GM12878 (cell line): ENCODE data around the gene XRRA1. TPM values are rescaled to one million over a fixed set of nuclear protein-coding genes. Genes with fewer than 3 reads are reported as not detected.

Experiments used
- ATAC-seq: fragments of 200-7000 bp; cut with Tn5 transposase; 3 replicates; pipeline ENCODE4 v1.9.1; 2020; ENCODE audit warnings: mild to moderate bottlenecking, moderate library complexity
- BruUV-seq: library from RNA; stranded (reverse); fragments of 400-500 nt; replicated peaks from 2 replicates; lab custom pipeline; 2021; lab: Mats Ljungman, UMichigan
- CTCF ChIA-PET: fragments of 300-600 bp; sonication (Branson Sonifier 250); formaldehyde crosslinking; extraction: SDS; loops from one replicate; lab custom pipeline; 2021; ENCODE audit warnings: inconsistent platforms; lab: Yijun Ruan, JAX
- POLR2A ChIA-PET: fragments of 350-600 bp; formaldehyde crosslinking; extraction: SDS; loops from one replicate; lab custom pipeline; 2021; ENCODE audit warnings: inconsistent platforms; lab: Charles Lee
- RAD21 ChIA-PET: fragments of 300-600 bp; sonication (Branson Sonifier 250); formaldehyde crosslinking; loops from one replicate; lab custom pipeline; 2023; ENCODE audit warnings: antibody characterized with exemption; ENCODE audit not compliant: unreplicated experiment; lab: Charles Lee
- SMC1A ChIA-PET: fragments of 300-600 bp; sonication (Branson Sonifier 250); formaldehyde crosslinking; loops from one replicate; lab custom pipeline; 2023; ENCODE audit not compliant: unreplicated experiment, uncharacterized antibody; lab: Charles Lee
- DNase-seq: peaks from one replicate; pipeline ENCODE4 v3.0.0-alpha.2; 2011; ENCODE audit warnings: low read depth, low spot score
- FAIRE-seq: peaks from 3 replicates; lab custom pipeline; 2011; peaks lifted over from hg19 to GRCh38; lab: Jason Lieb, UNC
- H2AFZ ChIP-seq: 2 replicates; pipeline ENCODE4 v1.6.0; 2011; ENCODE audit warnings: low read depth, low read length, control low read depth; ENCODE audit not compliant: control insufficient read depth
- H3K27ac ChIP-seq: 2 replicates; pipeline ENCODE4 v1.5.1; 2011; ENCODE audit warnings: control low read depth; ENCODE audit not compliant: control insufficient read depth, insufficient read depth
- H3K27me3 ChIP-seq, 2 experiments: replicated peaks in 1 of 2; 2 replicates each; pipeline versions ENCODE4 v1.6.0 to v1.6.1; 2011; ENCODE audit warnings: low read length in 1 of 2; ENCODE audit not compliant: control insufficient read depth in 2 of 2, insufficient read depth in 2 of 2
- H3K36me3 ChIP-seq, 2 experiments: 2 replicates each; pipeline ENCODE4 v1.5.1; 2011; ENCODE audit warnings: low read length in 1 of 2; ENCODE audit not compliant: control insufficient read depth in 2 of 2, insufficient read depth in 2 of 2
- H3K4me1 ChIP-seq: 2 replicates; pipeline ENCODE4 v1.6.1; 2011; ENCODE audit warnings: mild to moderate bottlenecking, low read length, moderate library complexity, mixed read lengths; ENCODE audit not compliant: control insufficient read depth, insufficient read depth
- H3K4me2 ChIP-seq: 2 replicates; pipeline ENCODE4 v1.6.0; 2011; ENCODE audit warnings: control low read depth; ENCODE audit not compliant: control insufficient read depth, insufficient read depth
- H3K4me3 ChIP-seq: fragments of 200-600 bp; sonication (generic); 2 replicates; pipeline ENCODE4 v1.5.1; 2016
- H3K79me2 ChIP-seq: 2 replicates; pipeline ENCODE4 v1.6.0; 2011; ENCODE audit warnings: low read length; ENCODE audit not compliant: control insufficient read depth, insufficient read depth
- H3K9ac ChIP-seq: 2 replicates; pipeline ENCODE4 v1.8.0; 2011; ENCODE audit warnings: low read length, control low read depth, mixed read lengths; ENCODE audit not compliant: control insufficient read depth, insufficient read depth
- H3K9me3 ChIP-seq: replicated peaks from 3 replicates; pipeline ENCODE4 v1.5.1; 2011; ENCODE audit warnings: mild to moderate bottlenecking, low read length; ENCODE audit not compliant: control insufficient read depth, insufficient read depth
- H4K20me1 ChIP-seq: 2 replicates; pipeline ENCODE4 v1.6.0; 2011; ENCODE audit not compliant: control insufficient read depth, insufficient read depth
- CBX3 ChIP-seq: fragments of 200-600 bp; sonication (generic); IDR thresholded peaks from 2 replicates; pipeline ENCODE4 v1.6.1; 2016; ENCODE audit warnings: low read depth, borderline replicate concordance
- CREB1 ChIP-seq: IDR thresholded peaks from 2 replicates; pipeline ENCODE4 v1.6.1; 2012; ENCODE audit warnings: low read depth, mild to moderate bottlenecking, inconsistent platforms
- NFXL1 ChIP-seq: fragments of 450-650 bp; IDR thresholded peaks from 2 replicates; pipeline ENCODE4 v1.6.1; 2017; ENCODE audit warnings: antibody characterized with exemption, mild to moderate bottlenecking, borderline replicate concordance
- POLR2A ChIP-seq: IDR thresholded peaks from 2 replicates; pipeline ENCODE4 v1.6.1; 2011; ENCODE audit warnings: low read depth, mild to moderate bottlenecking, low read length
- RCOR1 ChIP-seq: conservative IDR thresholded peaks from 2 replicates; pipeline ENCODE4 v1.6.1; 2012; ENCODE audit warnings: low read depth, low read length, improper control_type of control experiment
- SMAD5 ChIP-seq: IDR thresholded peaks from 2 replicates; pipeline ENCODE4 v1.6.1; 2016; ENCODE audit warnings: antibody characterized with exemption, low read depth
- STAT3 ChIP-seq: IDR thresholded peaks from 2 replicates; pipeline ENCODE4 v1.6.1; 2011; ENCODE audit warnings: low read depth, low read length, improper control_type of control experiment
- WRNIP1 ChIP-seq: IDR thresholded peaks from 2 replicates; pipeline ENCODE4 v1.6.1; 2011; ENCODE audit warnings: low read depth, low read length, improper control_type of control experiment, borderline replicate concordance
- in situ Hi-C: fragments of 300-500 bp; cut with MboI; formaldehyde crosslinking; loops from 9 replicates; pipeline ENCODE4 v1.14.3; 2018; ENCODE audit warnings: mixed read lengths
- intact Hi-C: fragments of 100-400 bp; cut with micrococcal nuclease; formaldehyde crosslinking; loops from one replicate; pipeline ENCODE4 v1.14.2; 2022; ENCODE audit not compliant: unreplicated experiment
- polyA plus RNA-seq, 11 experiments: library from polyadenylated mRNA; depleted of rRNA in 4 of 11; unstranded in 6 of 11; stranded (reverse) in 5 of 11; fragments of >200 nt; fragmentation: Nextera tagmentation in 4 of 11; fragmentation: Illumina TruSeq in 1 of 11; extraction: Ambion mirVana in 4 of 11; extraction: Trizol in 1 of 11; gene quantifications; 1 replicate in 1 of 11; 2 replicates in 10 of 11; pipeline versions ENCODE4 v1.2.1 to v1.2.3, GENCODE V29; 2011 to 2016; ENCODE audit warnings: inconsistent platforms in 2 of 11, missing spikeins in 2 of 11, low read depth in 1 of 11
- total RNA-seq, 4 experiments: library from RNA; depleted of rRNA in 3 of 4; stranded (reverse); fragments of >200 nt in 3 of 4; fragmentation: Illumina TruSeq in 1 of 4; extraction: Trizol in 1 of 4; gene quantifications; 2 replicates each; pipeline versions ENCODE4 v1.2.1 to v1.2.3, GENCODE V29; 2013 to 2021
- TF ChIP-seq, protein P1 (sequence below): IDR thresholded peaks from 2 replicates; pipeline ENCODE4 v1.6.1; 2011; ENCODE audit warnings: low read depth, low read length, improper control_type of control experiment, borderline replicate concordance
- TF ChIP-seq, protein P2 (sequence below): fragments of 450-650 bp; formaldehyde crosslinking; IDR thresholded peaks from 2 replicates; pipeline ENCODE4 v1.4.0; 2020; ENCODE audit warnings: mild to moderate bottlenecking, moderate library complexity
- TF ChIP-seq, protein P3 (sequence below): fragments of 450-650 bp; conservative IDR thresholded peaks from 2 replicates; pipeline ENCODE4 v1.6.1; 2017; ENCODE audit warnings: mild to moderate bottlenecking, moderate library complexity
- TF ChIP-seq, protein P4 (sequence below): fragments of 450-650 bp; formaldehyde crosslinking; IDR thresholded peaks from 2 replicates; pipeline ENCODE4 v1.4.0; 2022; ENCODE audit warnings: mild to moderate bottlenecking, moderate library complexity
- TF ChIP-seq, protein P5 (sequence below): fragments of 450-650 bp; IDR thresholded peaks from 2 replicates; pipeline ENCODE4 v1.6.1; 2016; ENCODE audit warnings: mild to moderate bottlenecking

Gene XRRA1
- total and polyA plus RNA-seq, 10 of the 15 experiments (the other 5 are each of a cell fraction or from before 2014, with no cell fraction given), result 2.5 to 8.8 (median 4.6) TPM

DNA sequence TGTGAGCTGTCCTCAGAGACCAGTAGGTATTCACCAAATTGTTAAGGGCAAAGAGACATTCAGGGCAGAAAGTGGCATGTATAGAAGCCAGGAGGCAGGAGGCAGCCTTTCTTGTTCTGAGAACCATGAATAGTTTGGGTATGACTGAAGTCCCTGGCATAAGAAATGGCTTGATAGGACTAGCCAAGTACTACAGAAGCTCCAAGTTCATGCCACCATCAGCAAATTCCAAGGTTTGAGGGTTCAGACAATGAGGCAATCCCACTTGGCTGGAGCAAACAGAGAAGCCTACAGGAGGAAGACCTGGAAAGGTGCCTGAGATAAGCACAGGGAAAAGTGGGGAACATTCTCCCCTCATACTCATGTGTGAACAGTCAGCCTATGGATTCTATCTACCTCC, 25.8 kb downstream of the XRRA1 start:
- ChIA-PET SMC1A (no interaction called here), CTCF (interaction anchor here (1.6 to 2.3 kb wide), 3 partner anchors 14 to 326 kb away, joined by 4 to 11 read pairs (median 5); no protein-coding TSS in a partner anchor), RAD21 (interaction anchor here (1.4 kb wide), 1 partner anchor 10 kb away, joined by 3 read pairs; no protein-coding TSS in a partner anchor), POLR2A (no interaction called here)
- FAIRE-seq (no peak), ATAC-seq (no peak), DNase-seq (no peak)
- no peak overlapping the region for H2AFZ ChIP-seq
- no peak overlapping the region for H3K27ac ChIP-seq
- H3K4me2 ChIP-seq, result no peak overlapping the region
- intact Hi-C loops (no loop called here), in situ Hi-C loops (no loop called here)
- H3K36me3 ChIP-seq, result no peaks in the 10 kb centered on the region; a peak in 1 of 4 replicates
- H3K4me3 ChIP-seq, result no peak overlapping the region
- no peaks in the 10 kb centered on the region for H3K79me2 ChIP-seq
- no peak overlapping the region for H3K9ac ChIP-seq
- H3K9me3 ChIP-seq, result no peaks in the 10 kb centered on the region
- H3K27me3 ChIP-seq, result no peaks in the 10 kb centered on the region
- H4K20me1 ChIP-seq, result no peaks in the 10 kb centered on the region
- no TSS peak for BruUV-seq
- H3K4me1 ChIP-seq, result no peaks in the 10 kb centered on the region
- TF ChIP-seq NFXL1, result no peak
- TF ChIP-seq CBX3, result no peak
- TF ChIP-seq, protein P1, sequence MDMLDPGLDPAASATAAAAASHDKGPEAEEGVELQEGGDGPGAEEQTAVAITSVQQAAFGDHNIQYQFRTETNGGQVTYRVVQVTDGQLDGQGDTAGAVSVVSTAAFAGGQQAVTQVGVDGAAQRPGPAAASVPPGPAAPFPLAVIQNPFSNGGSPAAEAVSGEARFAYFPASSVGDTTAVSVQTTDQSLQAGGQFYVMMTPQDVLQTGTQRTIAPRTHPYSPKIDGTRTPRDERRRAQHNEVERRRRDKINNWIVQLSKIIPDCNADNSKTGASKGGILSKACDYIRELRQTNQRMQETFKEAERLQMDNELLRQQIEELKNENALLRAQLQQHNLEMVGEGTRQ, result no peak
- TF ChIP-seq, protein P2, sequence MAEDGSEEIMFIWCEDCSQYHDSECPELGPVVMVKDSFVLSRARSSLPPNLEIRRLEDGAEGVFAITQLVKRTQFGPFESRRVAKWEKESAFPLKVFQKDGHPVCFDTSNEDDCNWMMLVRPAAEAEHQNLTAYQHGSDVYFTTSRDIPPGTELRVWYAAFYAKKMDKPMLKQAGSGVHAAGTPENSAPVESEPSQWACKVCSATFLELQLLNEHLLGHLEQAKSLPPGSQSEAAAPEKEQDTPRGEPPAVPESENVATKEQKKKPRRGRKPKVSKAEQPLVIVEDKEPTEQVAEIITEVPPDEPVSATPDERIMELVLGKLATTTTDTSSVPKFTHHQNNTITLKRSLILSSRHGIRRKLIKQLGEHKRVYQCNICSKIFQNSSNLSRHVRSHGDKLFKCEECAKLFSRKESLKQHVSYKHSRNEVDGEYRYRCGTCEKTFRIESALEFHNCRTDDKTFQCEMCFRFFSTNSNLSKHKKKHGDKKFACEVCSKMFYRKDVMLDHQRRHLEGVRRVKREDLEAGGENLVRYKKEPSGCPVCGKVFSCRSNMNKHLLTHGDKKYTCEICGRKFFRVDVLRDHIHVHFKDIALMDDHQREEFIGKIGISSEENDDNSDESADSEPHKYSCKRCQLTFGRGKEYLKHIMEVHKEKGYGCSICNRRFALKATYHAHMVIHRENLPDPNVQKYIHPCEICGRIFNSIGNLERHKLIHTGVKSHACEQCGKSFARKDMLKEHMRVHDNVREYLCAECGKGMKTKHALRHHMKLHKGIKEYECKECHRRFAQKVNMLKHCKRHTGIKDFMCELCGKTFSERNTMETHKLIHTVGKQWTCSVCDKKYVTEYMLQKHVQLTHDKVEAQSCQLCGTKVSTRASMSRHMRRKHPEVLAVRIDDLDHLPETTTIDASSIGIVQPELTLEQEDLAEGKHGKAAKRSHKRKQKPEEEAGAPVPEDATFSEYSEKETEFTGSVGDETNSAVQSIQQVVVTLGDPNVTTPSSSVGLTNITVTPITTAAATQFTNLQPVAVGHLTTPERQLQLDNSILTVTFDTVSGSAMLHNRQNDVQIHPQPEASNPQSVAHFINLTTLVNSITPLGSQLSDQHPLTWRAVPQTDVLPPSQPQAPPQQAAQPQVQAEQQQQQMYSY, result no peak
- TF ChIP-seq, protein P3, sequence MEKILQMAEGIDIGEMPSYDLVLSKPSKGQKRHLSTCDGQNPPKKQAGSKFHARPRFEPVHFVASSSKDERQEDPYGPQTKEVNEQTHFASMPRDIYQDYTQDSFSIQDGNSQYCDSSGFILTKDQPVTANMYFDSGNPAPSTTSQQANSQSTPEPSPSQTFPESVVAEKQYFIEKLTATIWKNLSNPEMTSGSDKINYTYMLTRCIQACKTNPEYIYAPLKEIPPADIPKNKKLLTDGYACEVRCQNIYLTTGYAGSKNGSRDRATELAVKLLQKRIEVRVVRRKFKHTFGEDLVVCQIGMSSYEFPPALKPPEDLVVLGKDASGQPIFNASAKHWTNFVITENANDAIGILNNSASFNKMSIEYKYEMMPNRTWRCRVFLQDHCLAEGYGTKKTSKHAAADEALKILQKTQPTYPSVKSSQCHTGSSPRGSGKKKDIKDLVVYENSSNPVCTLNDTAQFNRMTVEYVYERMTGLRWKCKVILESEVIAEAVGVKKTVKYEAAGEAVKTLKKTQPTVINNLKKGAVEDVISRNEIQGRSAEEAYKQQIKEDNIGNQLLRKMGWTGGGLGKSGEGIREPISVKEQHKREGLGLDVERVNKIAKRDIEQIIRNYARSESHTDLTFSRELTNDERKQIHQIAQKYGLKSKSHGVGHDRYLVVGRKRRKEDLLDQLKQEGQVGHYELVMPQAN, result no peak
- no peak for TF ChIP-seq CREB1
- TF ChIP-seq, protein P4, sequence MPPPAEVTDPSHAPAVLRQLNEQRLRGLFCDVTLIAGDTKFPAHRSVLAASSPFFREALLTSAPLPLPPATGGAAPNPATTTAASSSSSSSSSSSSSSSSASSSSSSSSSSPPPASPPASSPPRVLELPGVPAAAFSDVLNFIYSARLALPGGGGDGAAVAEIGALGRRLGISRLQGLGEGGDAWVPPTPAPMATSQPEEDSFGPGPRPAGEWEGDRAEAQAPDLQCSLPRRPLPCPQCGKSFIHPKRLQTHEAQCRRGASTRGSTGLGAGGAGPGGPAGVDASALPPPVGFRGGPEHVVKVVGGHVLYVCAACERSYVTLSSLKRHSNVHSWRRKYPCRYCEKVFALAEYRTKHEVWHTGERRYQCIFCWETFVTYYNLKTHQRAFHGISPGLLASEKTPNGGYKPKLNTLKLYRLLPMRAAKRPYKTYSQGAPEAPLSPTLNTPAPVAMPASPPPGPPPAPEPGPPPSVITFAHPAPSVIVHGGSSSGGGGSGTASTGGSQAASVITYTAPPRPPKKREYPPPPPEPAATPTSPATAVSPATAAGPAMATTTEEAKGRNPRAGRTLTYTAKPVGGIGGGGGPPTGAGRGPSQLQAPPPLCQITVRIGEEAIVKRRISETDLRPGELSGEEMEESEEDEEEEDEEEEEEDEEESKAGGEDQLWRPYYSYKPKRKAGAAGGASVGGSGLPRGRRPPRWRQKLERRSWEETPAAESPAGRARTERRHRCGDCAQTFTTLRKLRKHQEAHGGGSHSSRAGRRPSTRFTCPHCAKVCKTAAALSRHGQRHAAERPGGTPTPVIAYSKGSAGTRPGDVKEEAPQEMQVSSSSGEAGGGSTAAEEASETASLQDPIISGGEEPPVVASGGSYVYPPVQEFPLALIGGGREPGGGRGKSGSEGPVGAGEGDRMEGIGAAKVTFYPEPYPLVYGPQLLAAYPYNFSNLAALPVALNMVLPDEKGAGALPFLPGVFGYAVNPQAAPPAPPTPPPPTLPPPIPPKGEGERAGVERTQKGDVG (CRISPR knock-in tag), result no peak
- TF ChIP-seq WRNIP1, result no peak
- TF ChIP-seq SMAD5, result no peak
- TF ChIP-seq STAT3, result no peak
- TF ChIP-seq RCOR1, result no peak
- TF ChIP-seq POLR2A, result no peak
- TF ChIP-seq, protein P5, sequence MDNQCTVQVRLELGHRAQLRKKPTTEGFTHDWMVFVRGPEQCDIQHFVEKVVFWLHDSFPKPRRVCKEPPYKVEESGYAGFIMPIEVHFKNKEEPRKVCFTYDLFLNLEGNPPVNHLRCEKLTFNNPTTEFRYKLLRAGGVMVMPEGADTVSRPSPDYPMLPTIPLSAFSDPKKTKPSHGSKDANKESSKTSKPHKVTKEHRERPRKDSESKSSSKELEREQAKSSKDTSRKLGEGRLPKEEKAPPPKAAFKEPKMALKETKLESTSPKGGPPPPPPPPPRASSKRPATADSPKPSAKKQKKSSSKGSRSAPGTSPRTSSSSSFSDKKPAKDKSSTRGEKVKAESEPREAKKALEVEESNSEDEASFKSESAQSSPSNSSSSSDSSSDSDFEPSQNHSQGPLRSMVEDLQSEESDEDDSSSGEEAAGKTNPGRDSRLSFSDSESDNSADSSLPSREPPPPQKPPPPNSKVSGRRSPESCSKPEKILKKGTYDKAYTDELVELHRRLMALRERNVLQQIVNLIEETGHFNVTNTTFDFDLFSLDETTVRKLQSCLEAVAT, result no peak
